ENCODE measurements around the gene AQP1. TPM values are rescaled to one million over a fixed set of nuclear protein-coding genes. Genes with fewer than 3 reads are reported as not detected.

Gene AQP1
- polyA plus RNA-seq, 1 donor from 2014 or later: 3.2 TPM

DNA sequence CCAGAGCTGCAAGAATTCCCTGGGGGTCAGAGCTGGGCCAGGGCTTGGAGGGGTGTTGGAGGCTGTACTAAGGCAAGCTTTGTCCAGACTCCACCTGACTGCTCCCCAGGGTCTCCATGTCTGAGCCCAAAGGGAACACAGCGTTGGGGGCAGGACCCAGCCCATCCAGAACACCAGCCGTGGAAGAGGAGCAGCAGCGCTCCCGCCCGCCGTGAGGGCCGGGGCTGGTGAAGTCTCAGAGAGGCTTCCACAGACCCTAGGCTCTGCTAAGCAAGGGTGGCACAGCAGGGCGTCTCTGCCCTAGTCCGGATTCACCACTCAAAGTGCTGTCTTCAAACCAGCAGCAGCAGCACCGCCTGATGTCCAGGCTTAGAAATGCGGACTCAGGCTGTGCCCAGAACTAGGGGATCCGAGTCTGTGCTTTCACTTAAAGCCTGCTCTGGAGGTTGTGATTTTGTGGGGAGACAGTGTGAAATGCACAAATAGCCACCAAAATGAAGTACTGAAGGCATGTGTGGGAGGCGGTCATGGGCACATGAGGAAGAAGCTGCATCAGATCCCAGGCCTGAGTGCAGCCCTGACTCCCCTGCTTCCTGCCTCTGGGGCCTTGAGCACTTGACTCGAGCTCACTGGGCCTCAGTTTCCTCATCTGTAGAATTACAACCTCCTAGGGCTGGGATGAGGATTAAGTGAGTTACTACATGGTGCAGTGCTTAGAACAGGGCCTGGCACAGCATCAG is 16.6 kb upstream of the AQP1 start:
- TF ChIP-seq TAF1 (IDR thresholded peaks at IDR 0.05; ENCODE audit: low read depth) (no peak), SMC3 (conservative IDR thresholded peaks at IDR 0.05; ENCODE audit: poor library complexity) (no peak), CTCF (IDR thresholded peaks at IDR 0.05; ENCODE audit: poor library complexity, severe bottlenecking) (no peak), MXI1 (conservative IDR thresholded peaks at IDR 0.05; ENCODE audit: poor library complexity, severe bottlenecking) (no peak), POLR2AphosphoS5 (IDR thresholded peaks at IDR 0.05) (no peak), EZH2 (IDR thresholded peaks at IDR 0.05; ENCODE audit: borderline replicate concordance, insufficient read depth, low read length, poor library complexity, severe bottlenecking) (no peak), EP300 (conservative IDR thresholded peaks at IDR 0.05; ENCODE audit: poor library complexity, severe bottlenecking) (no peak), RAD21 (conservative IDR thresholded peaks at IDR 0.05) (no peak)
- TF ChIP-seq, protein P1, sequence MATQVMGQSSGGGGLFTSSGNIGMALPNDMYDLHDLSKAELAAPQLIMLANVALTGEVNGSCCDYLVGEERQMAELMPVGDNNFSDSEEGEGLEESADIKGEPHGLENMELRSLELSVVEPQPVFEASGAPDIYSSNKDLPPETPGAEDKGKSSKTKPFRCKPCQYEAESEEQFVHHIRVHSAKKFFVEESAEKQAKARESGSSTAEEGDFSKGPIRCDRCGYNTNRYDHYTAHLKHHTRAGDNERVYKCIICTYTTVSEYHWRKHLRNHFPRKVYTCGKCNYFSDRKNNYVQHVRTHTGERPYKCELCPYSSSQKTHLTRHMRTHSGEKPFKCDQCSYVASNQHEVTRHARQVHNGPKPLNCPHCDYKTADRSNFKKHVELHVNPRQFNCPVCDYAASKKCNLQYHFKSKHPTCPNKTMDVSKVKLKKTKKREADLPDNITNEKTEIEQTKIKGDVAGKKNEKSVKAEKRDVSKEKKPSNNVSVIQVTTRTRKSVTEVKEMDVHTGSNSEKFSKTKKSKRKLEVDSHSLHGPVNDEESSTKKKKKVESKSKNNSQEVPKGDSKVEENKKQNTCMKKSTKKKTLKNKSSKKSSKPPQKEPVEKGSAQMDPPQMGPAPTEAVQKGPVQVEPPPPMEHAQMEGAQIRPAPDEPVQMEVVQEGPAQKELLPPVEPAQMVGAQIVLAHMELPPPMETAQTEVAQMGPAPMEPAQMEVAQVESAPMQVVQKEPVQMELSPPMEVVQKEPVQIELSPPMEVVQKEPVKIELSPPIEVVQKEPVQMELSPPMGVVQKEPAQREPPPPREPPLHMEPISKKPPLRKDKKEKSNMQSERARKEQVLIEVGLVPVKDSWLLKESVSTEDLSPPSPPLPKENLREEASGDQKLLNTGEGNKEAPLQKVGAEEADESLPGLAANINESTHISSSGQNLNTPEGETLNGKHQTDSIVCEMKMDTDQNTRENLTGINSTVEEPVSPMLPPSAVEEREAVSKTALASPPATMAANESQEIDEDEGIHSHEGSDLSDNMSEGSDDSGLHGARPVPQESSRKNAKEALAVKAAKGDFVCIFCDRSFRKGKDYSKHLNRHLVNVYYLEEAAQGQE (IDR thresholded peaks at IDR 0.05; ENCODE audit: borderline replicate concordance): no peak
- H3K36me3 ChIP-seq (ENCODE audit: insufficient read depth, low read length): no peaks in the 10 kb centered on the region
- no peaks in the 10 kb centered on the region for H3K79me2 ChIP-seq (replicated peaks; ENCODE audit: insufficient read depth, low read length)

GRCh38 chr7:30896036-30896435 is 15.6 kb upstream of the AQP1 start:
- no peak overlapping the region for H3K9ac ChIP-seq (ENCODE audit: low read length)
- H3K9me2 ChIP-seq (ENCODE audit: insufficient read depth, low read length): no peaks in the 10 kb centered on the region
- no peak for TF ChIP-seq POLR2AphosphoS5 (IDR thresholded peaks at IDR 0.05)
- TF ChIP-seq EZH2 (IDR thresholded peaks at IDR 0.05; ENCODE audit: borderline replicate concordance, insufficient read depth, low read length, poor library complexity, severe bottlenecking): no peak
- no peak for TF ChIP-seq RAD21 (conservative IDR thresholded peaks at IDR 0.05)
- no peak for TF ChIP-seq MXI1 (conservative IDR thresholded peaks at IDR 0.05; ENCODE audit: poor library complexity, severe bottlenecking)
- no peaks in the 10 kb centered on the region for H3K9me3 ChIP-seq (ENCODE audit: low read length)
- H2AFZ ChIP-seq (ENCODE audit: low read depth, low read length): no peak overlapping the region
- no peak overlapping the region for H3K4me3 ChIP-seq (ENCODE audit: low read length)
- H3F3A ChIP-seq (ENCODE audit: insufficient read depth, low read length, poor library complexity, severe bottlenecking): no peaks in the 10 kb centered on the region
- no peak overlapping the region for H3K4me2 ChIP-seq (ENCODE audit: low read length)
- no peaks in the 10 kb centered on the region for H3K36me3 ChIP-seq (ENCODE audit: insufficient read depth, low read length)
- H3K27ac ChIP-seq (ENCODE audit: low read length): no peak overlapping the region
- no peaks in the 10 kb centered on the region for H3K79me2 ChIP-seq (replicated peaks; ENCODE audit: insufficient read depth, low read length)
- H3K27me3 ChIP-seq (ENCODE audit: insufficient read depth, low read depth, low read length): no peaks in the 10 kb centered on the region
- no peaks in the 10 kb centered on the region for H4K20me1 ChIP-seq (ENCODE audit: insufficient read depth)

More for the DNA sequence above, 16.6 kb upstream of the AQP1 start:
- Histone ChIP-seq H3K4me3 (ENCODE audit: low read length) (no peak overlapping the region), H3K9me3 (ENCODE audit: low read length) (no peaks in the 10 kb centered on the region), H2AFZ (ENCODE audit: low read depth, low read length) (no peak overlapping the region), H3F3A (ENCODE audit: insufficient read depth, low read length, poor library complexity, severe bottlenecking) (no peaks in the 10 kb centered on the region), H3K27ac (ENCODE audit: low read length) (no peak overlapping the region), H3K9me2 (ENCODE audit: insufficient read depth, low read length) (no peaks in the 10 kb centered on the region), H4K20me1 (ENCODE audit: insufficient read depth) (no peaks in the 10 kb centered on the region), H3K4me2 (ENCODE audit: low read length) (no peak overlapping the region), H3K27me3 (ENCODE audit: insufficient read depth, low read depth, low read length) (no peaks in the 10 kb centered on the region), H3K9ac (ENCODE audit: low read length) (no peak overlapping the region)
